ENCODE data around the gene SZT2. TPM values are rescaled to one million over a fixed set of nuclear protein-coding genes. Genes with fewer than 3 reads are reported as not detected.
"Not testable (repeated sequence)": the region's sequence is repeated elsewhere in the genome, so short reads cannot be mapped to it uniquely, and the experiment has no call there.

The SZT2 gene
- total RNA-seq, 1 experiment from 2014 or later: 15.6 TPM

GRCh38 chr1:43482215-43482614 lies 92.5 kb downstream of the SZT2 start:
- H3K4me1 ChIP-seq (replicated peaks): no peaks in the 10 kb centered on the region; the same call in 1 of the 2 replicates
- no peak overlapping the region for H3K4me3 ChIP-seq
- H3K36me3 ChIP-seq: no peaks in the 10 kb centered on the region
- no peak for DNase-seq (ENCODE audit: low read depth in 1 of 2, low spot score in 2 of 2)
- H3K27me3 ChIP-seq (replicated peaks): no peaks in the 10 kb centered on the region
- H3K27ac ChIP-seq: no peak overlapping the region
- no peaks in the 10 kb centered on the region for H3K9me3 ChIP-seq (replicated peaks)

GRCh38 chr1:43484367-43484766 lies 94.7 kb downstream of the SZT2 start:
- H3K4me1 ChIP-seq (replicated peaks): no peaks in the 10 kb centered on the region
- H3K36me3 ChIP-seq: no peaks in the 10 kb centered on the region
- H3K9me3 ChIP-seq (replicated peaks): peaks cover 8% of the 10 kb centered on the region; the same call in 1 of the 2 replicates
- DNase-seq (ENCODE audit: low read depth in 1 of 2, low spot score in 2 of 2): no peak
- H3K27me3 ChIP-seq (replicated peaks): no peaks in the 10 kb centered on the region
- H3K27ac ChIP-seq: no peak overlapping the region
- no peak overlapping the region for H3K4me3 ChIP-seq

DNA sequence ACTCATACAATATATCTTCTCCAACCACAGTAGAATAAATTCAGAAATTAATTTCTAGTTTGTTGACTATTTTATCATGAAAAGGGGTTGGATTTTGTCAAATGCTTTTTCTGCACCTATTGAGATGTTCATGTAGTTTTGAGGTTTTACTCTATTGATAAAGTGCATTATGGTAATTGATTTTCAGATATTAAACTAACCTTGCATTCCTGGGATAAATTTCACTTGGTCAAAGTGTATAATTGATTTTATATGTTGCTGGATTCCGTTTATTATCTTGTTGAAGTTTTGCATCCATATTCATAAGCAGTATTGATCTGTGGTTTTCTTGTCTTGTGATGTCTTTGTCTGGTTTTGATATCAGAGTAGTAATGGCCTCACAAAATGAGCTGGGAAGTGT lies 98.5 kb downstream of the SZT2 start:
- Histone ChIP-seq H3K27ac (no peak overlapping the region), H3K36me3 (no peaks in the 10 kb centered on the region), H3K9me3 (replicated peaks) (peaks cover 12% of the 10 kb centered on the region), H3K4me1 (replicated peaks) (no peaks in the 10 kb centered on the region), H3K4me3 (no peak overlapping the region), H3K27me3 (replicated peaks) (no peaks in the 10 kb centered on the region)
- no peak for DNase-seq (ENCODE audit: low read depth in 1 of 2, low spot score in 2 of 2)

DNA sequence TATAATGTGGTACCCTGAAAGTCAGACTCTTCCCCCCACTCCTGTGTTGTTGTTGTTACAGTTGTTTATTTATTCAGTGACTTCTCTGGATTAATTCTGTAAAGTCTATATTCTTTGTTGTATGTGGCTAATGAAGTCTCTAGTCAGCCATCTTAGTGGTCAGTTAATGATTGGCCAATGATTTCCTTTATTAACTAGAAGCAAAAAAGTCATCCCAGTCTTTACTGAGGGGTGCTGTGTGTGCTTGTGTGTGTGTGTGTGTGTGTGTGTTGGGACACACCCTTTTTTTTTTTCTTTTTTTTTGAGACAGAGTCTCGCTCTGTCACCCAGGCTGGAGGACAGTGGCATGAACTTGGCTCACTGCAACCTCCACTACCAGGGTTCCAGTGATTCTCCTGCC lies 101.4 kb downstream of the SZT2 start:
- no peak for DNase-seq (ENCODE audit: low read depth in 1 of 2, low spot score in 2 of 2)
- no peaks in the 10 kb centered on the region for H3K4me1 ChIP-seq (replicated peaks)
- no peak overlapping the region for H3K4me3 ChIP-seq
- peaks cover 12% of the 10 kb centered on the region for H3K9me3 ChIP-seq (replicated peaks)
- H3K36me3 ChIP-seq: no peaks in the 10 kb centered on the region
- no peaks in the 10 kb centered on the region for H3K27me3 ChIP-seq (replicated peaks)
- no peak overlapping the region for H3K27ac ChIP-seq

DNA sequence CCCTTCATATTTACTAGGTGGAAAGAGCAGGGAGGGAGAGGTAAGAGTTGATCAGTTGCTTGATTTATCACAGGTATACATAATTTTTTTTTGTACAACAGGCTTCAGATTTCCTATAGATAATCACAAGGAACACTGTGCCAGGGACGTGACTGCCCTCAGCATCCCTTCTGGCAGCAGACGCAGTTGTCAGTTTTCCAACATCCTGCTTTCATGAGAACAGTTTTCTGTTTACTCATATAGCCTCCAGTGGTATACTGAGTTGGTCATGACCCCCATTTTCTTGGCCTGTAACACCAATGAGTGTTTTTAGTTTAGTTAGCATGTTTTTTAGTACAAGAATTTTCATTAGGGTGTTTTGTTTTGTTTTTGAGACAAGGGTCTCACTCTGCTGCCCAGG lies 103.1 kb downstream of the SZT2 start:
- Histone ChIP-seq H3K4me1 (replicated peaks) (no peaks in the 10 kb centered on the region), H3K36me3 (no peaks in the 10 kb centered on the region), H3K4me3 (no peak overlapping the region), H3K27ac (no peak overlapping the region), H3K27me3 (replicated peaks) (no peaks in the 10 kb centered on the region), H3K9me3 (replicated peaks) (peaks cover 9% of the 10 kb centered on the region)
- DNase-seq (ENCODE audit: low read depth in 1 of 2, low spot score in 2 of 2): no peak

DNA sequence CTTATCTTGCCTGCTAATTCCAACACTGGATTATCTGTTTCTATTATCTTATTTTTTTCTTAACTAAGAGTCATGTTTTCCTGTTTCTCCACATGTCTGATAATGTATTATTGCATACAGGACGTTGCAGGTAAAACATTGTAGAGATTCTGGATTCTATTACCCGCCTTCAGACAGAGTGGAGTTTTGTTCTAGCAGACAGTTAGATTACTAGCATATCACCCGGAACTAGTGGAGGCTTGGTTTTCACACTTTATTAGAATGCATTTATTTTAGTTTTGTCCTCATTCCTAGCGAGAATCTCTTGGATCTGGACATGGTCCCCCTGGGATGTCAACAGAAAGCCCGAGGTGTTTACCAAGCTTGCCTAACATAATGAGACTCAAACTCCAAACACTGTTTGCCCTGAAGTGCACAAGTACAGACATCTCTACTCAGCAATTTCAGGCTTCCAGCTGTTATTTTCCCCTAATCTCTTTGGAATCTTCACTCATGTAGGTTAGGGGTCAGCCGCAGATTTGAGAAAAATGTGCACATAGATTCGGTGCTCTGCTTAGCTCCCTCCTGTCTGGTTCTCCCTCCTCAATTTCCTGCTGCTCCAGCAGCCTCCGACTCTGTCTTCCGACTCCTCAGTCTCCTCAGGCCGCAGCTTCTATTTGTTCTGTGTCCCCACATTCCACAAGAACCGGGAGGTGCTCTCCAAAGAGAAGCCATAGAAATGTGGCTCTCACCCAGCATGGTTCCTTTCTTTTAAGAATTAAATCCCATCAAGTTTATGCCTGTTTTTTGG lies 104.2 kb downstream of the SZT2 start:
- Histone ChIP-seq H3K27me3 (replicated peaks) (no peaks in the 10 kb centered on the region), H3K36me3 (no peaks in the 10 kb centered on the region), H3K4me3 (no peak overlapping the region), H3K4me1 (replicated peaks) (no peaks in the 10 kb centered on the region), H3K27ac (no peak overlapping the region), H3K9me3 (replicated peaks) (peaks cover 4% of the 10 kb centered on the region; the same call in 1 of the 2 replicates)
- DNase-seq (ENCODE audit: low read depth in 1 of 2, low spot score in 2 of 2): no peak

GRCh38 chr1:43495204-43495603 lies 105.5 kb downstream of the SZT2 start:
- Histone ChIP-seq H3K27ac (no peak overlapping the region), H3K9me3 (replicated peaks) (peaks cover 4% of the 10 kb centered on the region; the same call in 1 of the 2 replicates), H3K4me1 (replicated peaks) (no peaks in the 10 kb centered on the region), H3K36me3 (no peaks in the 10 kb centered on the region), H3K27me3 (replicated peaks) (no peaks in the 10 kb centered on the region), H3K4me3 (no peak overlapping the region)
- no peak for DNase-seq (ENCODE audit: low read depth in 1 of 2, low spot score in 2 of 2)

DNA sequence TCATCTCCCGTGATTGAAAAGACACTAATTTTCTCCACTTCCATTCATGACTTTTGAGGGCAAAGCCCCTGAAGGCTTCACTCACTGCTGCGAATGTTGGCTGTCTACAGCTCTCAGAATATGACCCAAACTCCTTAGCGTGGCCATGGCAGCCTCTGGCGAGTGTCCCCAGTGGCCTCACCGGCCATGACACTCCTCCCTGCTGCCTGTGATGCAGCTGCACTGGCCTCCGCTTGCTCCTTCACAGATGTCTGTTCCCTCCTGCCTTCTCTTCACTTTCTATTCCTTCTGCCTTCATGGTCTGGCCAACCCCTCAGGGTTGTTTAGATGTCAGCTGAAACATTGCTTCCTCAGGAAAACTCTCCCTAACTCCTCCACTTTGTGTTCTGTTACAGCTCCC lies 110.2 kb downstream of the SZT2 start:
- Histone ChIP-seq H3K9me3 (replicated peaks) (no peaks in the 10 kb centered on the region), H3K4me3 (no peak overlapping the region), H3K27me3 (replicated peaks) (no peaks in the 10 kb centered on the region), H3K36me3 (no peaks in the 10 kb centered on the region), H3K27ac (no peak overlapping the region), H3K4me1 (replicated peaks) (no peaks in the 10 kb centered on the region)
- DNase-seq (ENCODE audit: low read depth in 1 of 2, low spot score in 2 of 2): no peak

- not testable (repeated sequence) for H3K36me3 ChIP-seq; DNase-seq (ENCODE audit: low read depth in 1 of 2, low spot score in 2 of 2); H3K27me3 ChIP-seq (replicated peaks); H3K4me1 ChIP-seq (replicated peaks); H3K9me3 ChIP-seq (replicated peaks); H3K4me3 ChIP-seq; H3K27ac ChIP-seq
Measured at GRCh38 chr1:43501806-43502205, 112.1 kb downstream of the SZT2 start.

DNA sequence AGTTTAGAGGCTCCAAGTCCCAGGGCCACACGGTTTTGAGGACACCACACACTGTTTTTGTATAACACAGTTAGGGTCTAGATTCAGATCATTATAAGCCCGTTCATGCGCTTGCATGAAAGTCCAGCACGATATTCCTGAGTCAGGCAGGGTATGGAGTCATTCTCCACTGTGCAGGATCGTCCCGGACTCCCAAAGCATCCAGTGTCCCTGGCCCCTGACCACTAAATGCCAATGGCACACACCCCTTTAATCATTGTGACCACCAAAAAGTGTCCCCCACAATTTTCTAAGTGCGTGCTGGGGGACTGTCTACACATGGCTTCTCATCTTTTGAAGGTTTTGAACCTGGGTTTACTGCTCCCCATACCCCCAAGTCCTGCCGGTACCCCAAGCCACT lies 113.8 kb downstream of the SZT2 start:
- DNase-seq (ENCODE audit: low read depth in 1 of 2, low spot score in 2 of 2): no peak
- no peak overlapping the region for H3K4me3 ChIP-seq
- H3K27ac ChIP-seq: no peak overlapping the region
- no peaks in the 10 kb centered on the region for H3K4me1 ChIP-seq (replicated peaks)
- no peaks in the 10 kb centered on the region for H3K9me3 ChIP-seq (replicated peaks)
- no peaks in the 10 kb centered on the region for H3K27me3 ChIP-seq (replicated peaks)
- no peaks in the 10 kb centered on the region for H3K36me3 ChIP-seq

Other genes with a start within 250 kb of the SZT2 start
- 235 and 270 TPM in 2 replicates for gene EBNA1BP2, start 217.6 kb upstream of the SZT2 start, total RNA-seq (2014; rRNA removed; shearing (Covaris generic))
- gene CFAP57, start 217.6 kb upstream of the SZT2 start, total RNA-seq (2014; rRNA removed; shearing (Covaris generic)): 0.16 TPM in 1 of 2 replicates, not detected in the other
- not detected in 2 replicates for gene TMEM125, start 119.9 kb upstream of the SZT2 start, total RNA-seq (2014; rRNA removed; shearing (Covaris generic))
- gene C1orf210, start 104.3 kb upstream of the SZT2 start, total RNA-seq (2014; rRNA removed; shearing (Covaris generic)): not detected in 2 replicates
- gene TIE1, start 88.9 kb upstream of the SZT2 start, total RNA-seq (2014; rRNA removed; shearing (Covaris generic)): 0.11 TPM in 1 of 2 replicates, not detected in the other
- not detected in 2 replicates for gene MPL, start 52.1 kb upstream of the SZT2 start, total RNA-seq (2014; rRNA removed; shearing (Covaris generic))
- 194 and 257 TPM in 2 replicates for gene CDC20, start 30.9 kb upstream of the SZT2 start, total RNA-seq (2014; rRNA removed; shearing (Covaris generic))
- gene ELOVL1, start 21.9 kb upstream of the SZT2 start, total RNA-seq (2014; rRNA removed; shearing (Covaris generic)): 69.5 and 115 TPM in 2 replicates
- gene MED8, start 99 bp upstream of the SZT2 start, total RNA-seq (2014; rRNA removed; shearing (Covaris generic)): 60.7 and 67.8 TPM in 2 replicates
- 44.3 and 47.2 TPM in 2 replicates for gene HYI, start 64.0 kb downstream of the SZT2 start, total RNA-seq (2014; rRNA removed; shearing (Covaris generic))
- 11.0 and 11.5 TPM in 2 replicates for gene PTPRF, start 141.0 kb downstream of the SZT2 start, total RNA-seq (2014; rRNA removed; shearing (Covaris generic))